CD4-positive, alpha-beta T cell treated with Interleukin-6 at 100 ng/mL for 8 hours (primary cell): ENCODE measurements around the gene DDA1.

Experiments
- DNase-seq: peaks from one replicate; pipeline ENCODE4 v3.0.0-alpha.2; 2020; ENCODE audit warnings: mixed read lengths, low spot score

DDA1 gene

DNA sequence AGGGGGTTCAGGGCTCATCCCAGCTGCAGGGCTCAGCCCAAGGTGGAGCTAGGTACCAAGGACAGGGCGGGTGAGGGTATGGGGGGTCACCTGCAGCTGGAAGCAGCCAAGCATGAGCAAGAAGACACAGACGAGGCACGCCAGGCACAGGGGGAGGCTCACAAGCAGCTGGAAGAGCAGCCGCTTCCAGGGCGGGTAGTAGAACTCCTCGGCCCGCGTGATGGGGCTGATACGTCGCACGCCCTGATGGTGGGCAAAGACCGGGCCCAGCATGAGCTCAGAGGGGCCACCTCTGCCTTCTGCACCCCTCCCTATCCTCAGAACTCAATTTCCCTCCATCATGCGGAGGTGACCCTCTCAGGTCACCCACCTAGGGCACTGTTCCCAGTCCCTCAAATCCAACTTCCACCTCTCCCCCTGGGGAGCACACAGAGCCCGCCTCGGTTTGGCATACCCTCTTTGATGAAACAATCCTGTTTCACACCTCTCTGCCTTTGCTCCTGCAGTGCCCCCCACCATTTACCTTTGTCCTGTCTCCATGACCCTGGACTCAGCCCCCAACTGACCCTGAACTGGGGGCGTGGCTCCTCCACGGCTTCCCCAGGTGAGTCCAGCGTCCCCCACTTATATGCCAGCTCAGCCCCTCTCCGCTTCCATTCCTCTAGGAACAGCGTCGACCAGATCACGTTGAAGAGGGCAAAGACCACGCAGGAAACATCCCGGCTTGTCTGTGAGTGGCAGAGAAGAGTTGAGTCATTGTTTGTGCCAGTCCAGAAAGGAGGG lies 21.1 kb downstream of the DDA1 start:
- no peak for DNase-seq

DNA sequence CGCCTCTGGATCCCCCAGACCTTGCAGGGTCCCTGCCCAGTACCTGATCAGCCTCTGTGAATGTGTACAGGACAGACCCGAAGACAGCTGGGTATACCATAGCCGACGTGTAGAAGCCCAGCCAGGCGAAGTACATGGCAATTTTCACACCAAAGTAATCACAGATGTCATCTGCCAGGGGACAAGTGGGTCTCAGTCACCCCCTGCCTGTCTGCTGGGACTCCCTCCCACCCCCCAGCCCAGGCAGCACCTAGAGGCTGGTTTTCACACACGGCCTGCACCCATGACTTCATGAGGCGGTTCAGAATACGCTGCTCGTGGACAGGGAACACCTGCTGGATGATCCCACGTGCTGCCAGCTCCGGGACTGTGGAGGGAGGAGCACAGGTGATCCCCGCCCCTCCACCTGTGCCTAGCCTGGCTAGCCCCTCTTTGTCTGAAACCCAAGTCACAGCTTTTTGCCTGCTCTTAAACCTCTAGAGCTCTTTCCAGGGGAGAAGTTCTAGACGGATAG lies 21.7 kb downstream of the DDA1 start:
- DNase-seq: no peak

DNA sequence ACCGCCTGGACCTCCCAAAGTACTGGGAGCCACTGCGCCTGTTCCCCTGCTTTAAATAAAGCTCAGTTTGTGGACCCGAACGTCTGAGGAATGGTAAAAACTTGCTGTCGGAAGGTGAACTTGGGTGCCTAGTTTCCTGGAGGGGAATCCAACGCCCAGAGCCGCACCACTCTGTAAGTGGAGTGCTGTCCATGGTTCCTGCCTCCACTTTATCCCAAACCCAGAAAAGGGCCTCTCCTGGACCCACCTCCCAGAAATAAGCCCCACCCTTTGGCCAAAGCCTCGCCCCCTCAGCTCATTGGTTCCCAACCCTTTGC lies 23.0 kb downstream of the DDA1 start:
- DNase-seq: no peak

DNA sequence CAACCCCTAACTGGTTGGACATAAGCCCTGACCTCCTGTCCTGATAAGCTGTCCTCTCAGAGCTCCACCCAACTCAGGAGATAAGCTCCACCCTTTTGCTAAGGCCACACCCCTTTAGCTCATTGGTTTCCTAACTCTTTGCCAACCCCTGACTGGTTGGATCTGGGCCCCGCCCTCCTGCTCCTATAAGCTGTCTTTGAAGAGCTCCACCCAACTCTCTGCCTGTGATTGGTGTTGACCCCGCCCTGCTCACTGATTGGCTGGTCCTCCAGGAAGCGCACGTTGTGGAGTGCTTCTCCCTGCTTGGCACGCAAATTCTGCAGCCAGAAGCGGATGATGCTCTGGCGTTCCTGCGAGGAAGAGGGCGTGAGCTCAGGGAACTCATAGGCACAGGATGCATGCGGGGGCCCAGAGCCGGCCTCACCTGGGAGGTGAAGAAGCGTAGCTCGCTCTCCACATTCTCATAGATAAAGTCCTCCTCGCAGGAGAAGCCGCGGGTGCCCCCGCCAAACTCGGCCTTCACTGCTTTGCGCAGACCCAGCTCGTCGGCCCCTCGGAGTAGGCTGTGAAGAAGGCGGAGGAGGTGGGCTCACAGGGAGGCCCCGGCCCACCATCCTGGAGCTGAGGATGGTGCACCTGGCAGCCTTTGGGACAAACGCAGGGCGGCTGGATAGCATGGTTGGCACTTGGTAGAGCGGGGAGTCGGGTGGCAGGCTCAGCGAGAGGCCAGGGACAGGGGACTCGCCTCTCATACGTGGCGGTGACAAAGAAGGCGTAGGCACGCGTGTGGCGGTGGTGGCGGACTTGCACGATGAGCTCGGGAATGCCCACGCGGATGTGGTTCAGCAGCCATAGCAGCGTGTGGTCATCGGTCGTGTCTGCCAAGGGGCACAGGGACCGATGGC lies 23.6 kb downstream of the DDA1 start:
- DNase-seq: no peak

DNA sequence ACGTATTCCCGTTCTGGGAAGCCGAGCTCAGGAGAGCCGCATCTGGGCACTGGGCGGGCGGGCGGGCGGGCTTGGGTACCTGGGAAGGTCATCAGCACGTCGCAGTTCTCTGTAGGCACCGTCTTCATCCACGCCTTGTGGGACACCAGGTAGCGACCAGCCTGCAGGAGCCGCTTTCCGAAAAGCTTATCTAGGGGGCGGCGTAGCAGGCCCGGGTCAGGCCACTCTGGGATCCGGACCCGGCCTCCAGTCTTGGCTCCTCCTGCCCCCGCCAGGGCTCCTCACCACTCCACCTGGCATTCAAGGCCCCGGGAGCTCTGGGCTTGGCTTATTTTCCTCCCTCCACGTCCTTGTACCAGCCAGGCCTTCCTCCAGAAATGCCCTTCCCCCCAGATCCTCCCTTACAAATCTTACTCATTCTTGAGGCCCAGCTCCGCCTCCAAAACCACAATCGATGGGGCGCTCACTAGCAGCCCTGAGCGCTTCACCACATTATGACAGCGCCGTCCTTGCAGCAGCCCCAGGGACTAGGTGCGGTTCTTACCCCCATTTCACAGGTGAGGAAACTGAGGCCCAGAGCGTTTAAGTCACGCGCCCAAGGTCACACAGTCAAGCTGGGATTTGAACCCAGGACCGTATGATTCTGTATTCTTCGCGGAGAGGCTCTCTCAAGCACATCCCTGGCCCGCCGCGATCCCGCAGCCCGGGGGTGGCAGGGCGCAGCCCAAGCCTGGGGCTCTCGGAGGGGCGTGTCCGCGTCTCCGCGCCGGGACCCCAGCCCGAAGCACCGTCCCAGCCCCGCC lies 24.4 kb downstream of the DDA1 start:
- peak; percentile 80 for DNase-seq

DNA sequence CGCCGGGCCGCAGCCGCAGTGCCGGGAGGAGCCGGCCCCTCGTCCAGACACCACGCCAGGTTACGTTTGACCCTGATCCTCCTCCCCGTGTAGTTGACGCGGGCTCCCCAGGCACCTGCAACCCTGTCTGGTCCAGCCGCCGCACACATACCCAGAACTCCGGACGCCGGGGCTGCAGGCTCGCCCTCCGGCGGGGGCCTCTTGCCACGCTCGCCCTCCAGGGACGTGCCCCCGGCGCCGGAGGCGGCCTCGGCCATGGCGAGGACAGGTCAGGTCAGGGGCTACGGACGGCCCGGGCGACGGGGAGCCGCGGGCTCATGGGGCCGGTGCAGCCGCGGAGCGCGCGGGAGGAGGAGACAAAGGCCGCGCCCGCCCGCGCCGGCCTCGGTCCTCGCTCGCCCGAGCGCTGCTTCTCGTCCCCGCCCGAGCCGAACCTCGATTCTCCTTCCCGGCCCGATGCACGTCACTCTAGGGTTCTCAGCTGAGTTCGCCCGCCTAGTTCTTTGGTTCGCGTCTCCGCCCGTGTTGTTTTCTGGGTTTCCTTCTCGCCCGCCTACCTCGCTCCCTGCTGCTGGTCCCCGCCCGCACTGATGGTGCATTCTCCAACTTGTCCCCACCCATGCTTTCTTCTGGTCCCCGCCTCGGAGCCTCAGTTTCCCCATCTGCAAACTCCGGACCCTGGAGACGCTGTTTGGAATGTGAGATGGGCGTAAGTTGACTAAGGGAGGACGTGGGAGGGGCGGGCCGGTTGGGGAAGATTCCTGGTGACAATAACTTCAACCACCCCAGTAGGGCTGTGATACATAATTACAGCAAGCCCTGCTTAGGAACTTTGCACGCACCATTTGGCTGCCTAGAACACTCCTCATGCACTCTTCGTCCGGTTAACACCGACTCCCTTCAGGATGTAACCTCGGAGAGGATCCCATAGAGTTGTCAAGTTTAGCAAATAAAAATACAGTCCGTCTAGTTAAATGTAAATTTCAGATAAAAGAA lies 25.3 kb downstream of the DDA1 start, which contains the start of gene ANO8:
TSS of gene ANO8 (minus strand) at position 442 of the 996 bp plus-strand sequence. CDS start at position 257, 185 bp downstream.
- DNase-seq: peak; percentile 94

DNA sequence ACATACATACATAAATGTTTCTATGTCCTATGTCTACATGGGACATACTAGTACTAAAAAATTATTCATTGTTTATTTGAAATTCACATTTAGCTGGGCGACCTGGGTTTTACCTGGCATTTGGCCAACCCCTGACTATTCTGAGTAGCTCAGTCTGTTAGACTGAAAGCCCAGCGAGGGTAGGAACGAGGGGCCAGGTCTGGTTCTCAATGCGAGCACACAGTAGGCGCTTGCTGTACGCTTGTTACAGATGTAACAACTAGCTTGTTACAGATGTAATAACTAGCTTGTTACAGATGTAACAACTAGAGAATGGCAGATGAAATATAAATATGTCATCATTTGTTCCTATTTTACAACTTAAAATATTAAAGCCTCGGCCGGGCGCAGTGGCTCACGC lies 26.2 kb downstream of the DDA1 start:
- no peak for DNase-seq

DNA sequence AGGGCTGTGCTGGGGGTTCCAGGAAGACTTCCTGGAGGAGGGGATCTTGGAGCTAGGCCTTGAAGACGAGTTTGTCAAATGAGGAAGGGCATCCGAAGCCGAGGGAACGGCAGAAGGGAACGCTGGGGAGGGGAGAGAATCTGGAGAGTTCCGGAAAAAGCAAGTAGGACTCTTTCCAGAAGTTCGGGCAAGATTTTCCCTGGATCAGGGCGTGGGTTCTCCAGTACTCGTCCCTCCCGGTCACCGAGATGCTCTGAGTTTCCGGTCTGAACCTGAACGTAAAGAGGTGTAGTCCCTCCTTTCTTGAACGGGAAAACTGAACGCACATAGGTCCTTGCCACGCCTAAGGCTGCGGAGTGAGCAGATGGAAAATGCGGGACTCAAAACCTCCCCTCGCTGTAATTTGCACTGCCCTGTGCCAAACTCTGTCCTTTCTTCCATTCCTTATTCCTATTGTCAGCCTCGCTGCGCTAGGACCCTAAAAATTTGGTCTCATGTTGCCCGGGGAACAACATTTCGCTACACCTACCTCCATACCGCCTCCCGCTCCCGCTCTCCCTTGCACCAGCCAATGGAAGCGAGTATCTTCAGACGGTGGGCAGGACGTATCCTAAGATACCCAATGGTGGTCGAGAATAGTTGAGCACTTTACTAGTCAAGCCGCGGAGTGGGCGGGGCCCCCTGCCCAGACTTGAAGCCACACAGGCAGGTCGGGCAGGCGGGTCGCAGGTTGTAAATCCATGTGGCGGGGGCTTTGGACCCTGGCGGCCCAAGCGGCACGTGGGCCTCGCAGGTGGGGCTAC lies 27.7 kb downstream of the DDA1 start, which contains the start of gene GTPBP3:
TSS of gene GTPBP3 (plus strand) at position 682 of the 803 bp plus-strand sequence. CDS start at position 741, 59 bp downstream.
- peak; percentile 98 for DNase-seq

DNA sequence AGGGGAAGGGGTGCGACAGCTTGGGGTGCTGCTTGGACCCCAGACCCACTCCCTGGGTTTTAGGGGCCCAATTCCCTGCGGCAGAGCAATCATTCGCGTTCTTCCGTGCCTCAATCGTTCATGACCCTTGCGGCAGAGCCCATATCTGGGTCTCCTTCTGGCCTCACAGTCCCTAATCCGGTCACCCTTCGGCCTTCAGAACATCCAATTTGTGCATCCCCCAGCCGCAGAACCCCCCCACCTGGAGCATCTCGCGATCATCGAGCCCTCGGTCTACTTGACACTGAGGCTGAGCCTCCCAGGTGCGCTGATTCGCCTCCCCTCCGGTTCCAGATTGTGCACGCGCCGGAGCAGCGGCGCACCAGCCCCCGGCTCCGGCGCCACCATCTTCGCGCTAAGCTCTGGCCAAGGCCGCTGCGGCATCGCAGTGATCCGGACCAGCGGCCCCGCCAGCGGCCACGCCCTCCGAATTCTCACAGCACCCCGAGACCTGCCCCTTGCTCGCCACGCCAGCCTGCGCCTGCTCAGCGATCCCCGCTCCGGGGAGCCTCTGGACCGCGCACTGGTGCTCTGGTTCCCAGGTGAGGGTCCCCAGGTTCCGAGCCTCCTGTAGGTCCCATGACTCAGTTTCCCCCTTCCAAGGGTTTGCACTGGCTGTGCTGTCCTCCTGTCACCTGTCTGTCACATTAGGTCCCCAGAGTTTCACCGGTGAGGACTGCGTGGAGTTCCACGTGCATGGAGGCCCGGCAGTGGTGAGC lies 28.5 kb downstream of the DDA1 start:
- DNase-seq: no peak

DNA sequence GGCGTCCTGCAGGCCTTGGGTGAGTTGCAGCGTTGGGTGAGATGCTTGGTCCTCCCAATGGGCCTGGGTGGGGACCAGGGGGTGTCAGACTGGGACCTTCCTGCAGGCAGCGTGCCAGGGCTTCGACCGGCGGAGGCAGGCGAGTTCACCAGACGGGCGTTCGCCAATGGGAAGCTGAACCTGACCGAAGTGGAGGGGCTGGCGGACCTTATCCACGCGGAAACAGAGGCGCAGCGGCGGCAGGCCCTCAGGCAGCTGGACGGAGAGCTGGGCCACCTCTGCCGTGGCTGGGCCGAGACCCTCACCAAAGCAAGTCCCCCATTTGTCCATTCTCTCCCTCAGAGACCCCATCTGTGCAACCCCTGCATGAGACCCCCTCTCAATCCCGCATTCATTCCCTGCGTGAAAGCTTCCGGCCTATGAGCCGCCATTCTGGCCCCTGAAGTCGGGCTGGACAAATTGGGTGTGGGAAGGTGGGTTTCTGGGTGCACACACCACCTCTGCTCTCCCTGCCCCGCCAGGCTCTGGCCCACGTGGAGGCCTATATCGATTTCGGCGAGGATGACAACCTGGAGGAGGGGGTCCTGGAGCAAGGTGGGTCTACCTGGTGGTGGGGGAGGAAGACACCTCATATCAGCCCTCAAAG lies 29.2 kb downstream of the DDA1 start:
- DNase-seq: no peak

DNA sequence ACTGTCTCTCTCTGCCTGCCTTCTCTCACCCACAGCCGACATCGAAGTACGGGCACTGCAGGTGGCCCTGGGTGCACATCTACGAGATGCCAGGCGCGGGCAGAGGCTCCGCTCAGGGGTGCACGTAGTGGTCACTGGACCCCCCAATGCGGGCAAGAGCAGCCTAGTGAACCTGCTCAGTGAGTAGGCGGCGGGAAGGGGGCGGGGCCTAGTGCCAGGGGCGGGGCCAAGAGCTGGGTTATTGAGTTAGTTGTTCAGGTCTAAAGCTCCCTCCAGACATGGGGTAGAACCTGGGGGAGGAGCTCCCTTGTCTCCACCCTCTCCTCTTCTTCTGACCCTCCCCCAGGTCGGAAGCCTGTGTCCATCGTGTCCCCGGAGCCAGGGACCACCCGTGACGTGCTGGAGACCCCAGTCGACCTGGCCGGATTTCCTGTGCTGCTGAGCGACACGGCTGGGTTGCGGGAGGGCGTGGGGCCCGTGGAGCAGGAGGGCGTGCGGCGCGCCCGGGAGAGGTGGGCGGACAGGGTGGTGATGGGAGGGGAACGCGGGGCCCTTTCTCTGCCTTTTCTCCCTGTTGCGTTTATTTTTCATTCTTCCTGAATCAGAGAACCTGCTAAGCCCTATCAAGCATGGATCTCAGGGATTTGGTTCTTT lies 29.9 kb downstream of the DDA1 start:
- no peak for DNase-seq

DNA sequence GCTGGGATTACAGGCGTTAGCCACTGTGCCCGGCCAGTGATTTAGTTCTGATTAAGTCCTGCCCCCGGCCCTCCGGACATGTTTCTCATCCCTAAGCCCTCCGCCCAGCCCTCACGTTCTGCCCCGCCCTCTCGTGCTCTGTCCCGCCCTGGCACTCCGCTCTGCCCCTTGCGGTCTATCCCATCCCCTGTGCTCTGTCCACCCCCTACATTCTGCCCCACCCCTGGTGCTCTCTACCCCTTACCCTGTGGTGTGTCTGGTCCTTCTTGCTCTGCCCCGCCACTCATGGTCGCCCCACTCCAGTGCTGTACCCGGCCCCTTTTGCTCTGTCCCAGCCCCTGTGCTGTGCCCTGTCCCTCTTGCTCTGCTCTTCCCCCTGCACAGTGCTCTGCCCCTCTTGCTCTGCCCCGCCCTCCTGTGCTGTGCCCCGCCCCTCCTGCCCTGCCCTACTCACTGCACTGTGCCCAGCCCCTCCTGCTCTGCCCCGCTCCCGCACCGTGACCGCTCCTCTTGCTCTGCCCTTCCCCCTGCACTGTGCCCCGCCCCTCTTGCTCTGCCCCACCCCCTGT lies 31.0 kb downstream of the DDA1 start:
- DNase-seq: no peak

DNA sequence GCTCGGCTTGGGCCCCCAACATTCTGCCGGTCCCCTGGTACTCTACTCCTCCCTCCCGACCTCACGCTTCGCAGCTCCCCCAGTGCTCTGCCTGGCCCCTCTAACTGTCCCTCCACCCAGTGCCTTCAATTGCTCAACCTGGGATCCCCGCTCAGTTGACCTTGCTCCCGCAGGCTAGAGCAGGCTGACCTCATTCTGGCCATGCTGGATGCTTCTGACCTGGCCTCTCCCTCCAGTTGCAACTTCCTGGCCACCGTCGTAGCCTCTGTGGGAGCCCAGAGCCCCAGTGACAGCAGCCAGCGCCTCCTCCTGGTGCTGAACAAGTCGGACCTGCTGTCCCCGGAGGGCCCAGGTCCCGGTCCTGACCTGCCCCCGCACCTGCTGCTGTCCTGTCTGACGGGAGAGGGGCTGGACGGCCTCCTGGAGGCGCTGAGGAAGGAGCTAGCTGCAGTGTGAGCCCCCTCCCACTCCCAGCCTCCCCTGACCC lies 31.6 kb downstream of the DDA1 start:
- DNase-seq: no peak

DNA sequence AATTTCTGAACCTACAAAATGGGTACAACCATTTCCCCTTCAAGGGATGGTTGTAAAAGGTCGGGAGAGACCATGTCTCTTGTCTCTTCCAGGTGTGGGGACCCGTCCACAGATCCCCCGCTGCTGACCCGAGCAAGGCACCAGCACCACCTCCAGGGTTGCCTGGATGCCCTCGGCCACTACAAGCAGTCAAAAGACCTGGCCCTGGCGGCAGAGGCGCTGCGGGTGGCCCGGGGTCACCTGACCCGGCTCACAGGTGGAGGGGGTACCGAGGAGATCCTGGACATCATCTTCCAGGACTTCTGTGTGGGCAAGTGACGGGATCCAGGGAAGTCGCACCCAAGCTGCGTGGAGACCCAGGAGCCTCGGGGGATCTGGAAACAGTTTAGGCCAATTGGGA lies 32.0 kb downstream of the DDA1 start:
- DNase-seq: no peak

DNA sequence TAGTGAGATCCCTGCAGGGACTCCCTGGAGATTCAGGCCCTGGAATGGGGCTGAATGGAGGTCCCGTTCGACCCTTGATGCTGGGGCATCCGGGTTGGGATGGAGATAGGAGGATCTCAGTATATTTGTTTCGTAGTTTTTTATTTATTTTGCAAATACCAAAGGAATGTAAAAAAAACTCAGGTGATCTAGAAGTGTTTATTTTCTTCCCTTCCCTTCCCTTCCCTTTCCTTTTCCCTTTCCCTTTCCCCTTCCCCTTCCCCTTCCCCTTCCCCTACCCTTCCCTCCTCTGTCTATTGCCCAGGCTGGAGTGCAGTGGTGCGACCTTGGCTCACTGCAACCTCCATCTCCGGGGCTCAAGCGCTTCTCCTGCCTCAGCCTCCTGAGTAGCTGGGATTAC lies 32.5 kb downstream of the DDA1 start:
- no peak for DNase-seq

DNA sequence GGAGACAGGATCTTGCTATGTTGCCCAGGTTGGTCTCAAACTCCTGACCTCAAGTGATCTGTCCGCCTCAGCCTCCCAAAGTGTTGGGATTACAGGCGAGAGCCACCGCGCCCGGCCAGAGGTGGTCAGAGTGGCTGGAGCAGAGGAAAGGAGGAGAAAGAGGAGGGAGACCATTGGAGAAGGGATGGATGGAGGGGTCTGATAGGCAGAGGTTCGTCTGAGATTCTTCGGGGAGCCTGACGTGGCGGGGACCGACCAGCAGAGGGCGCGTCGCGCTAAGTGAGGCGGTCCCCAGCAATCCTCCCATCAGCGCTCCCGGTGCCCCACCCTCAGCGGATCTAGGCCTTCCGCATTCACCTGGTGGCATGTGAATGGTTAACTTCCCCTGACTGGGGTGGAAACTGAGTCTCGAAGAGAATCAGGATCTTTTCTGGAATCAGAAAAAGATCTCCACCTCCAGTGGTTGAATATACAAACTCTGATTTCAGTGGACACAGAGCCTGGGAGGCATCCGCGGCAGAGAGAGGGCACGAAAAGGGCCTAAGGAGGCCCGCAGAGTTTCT lies 36.8 kb downstream of the DDA1 start:
- peak; percentile 69 for DNase-seq

DNA sequence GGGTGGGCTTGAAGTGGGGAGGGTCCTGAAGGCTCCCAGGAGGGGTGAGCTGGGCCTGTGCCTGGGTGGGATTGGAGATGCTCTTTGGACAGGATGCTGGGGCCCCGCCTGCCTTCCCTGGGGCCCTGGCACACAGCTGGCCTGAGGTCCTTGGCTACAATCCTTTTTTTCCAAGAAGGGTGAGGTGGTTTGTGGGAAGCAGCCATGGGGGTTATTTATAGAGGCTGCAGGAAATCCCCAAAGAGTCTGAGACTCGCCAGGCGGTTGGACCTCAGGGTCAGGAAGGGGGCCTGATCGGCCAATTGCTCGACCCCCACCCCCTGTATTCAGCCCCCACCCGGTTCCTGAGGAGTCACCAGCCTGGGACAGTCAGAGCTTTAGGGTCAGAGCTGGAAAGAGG lies 38.0 kb downstream of the DDA1 start:
- no peak for DNase-seq
